DMS114 treated with DMSO at 0.1 percent for 48 hours (cell line): ENCODE measurements around the gene OVCA2.
A peak's percentile ranks its signal among the peaks of the same experiment; 100 is the strongest.
"Not testable (repeated sequence)": the region's sequence is repeated elsewhere in the genome, so short reads cannot be mapped to it uniquely, and the experiment has no call there.

Experiments
- DNase-seq: peaks from one replicate; lab custom pipeline; 2025; ENCODE audit not compliant: unreplicated experiment; lab: John Stamatoyannopoulos, UW

Gene OVCA2

DNA sequence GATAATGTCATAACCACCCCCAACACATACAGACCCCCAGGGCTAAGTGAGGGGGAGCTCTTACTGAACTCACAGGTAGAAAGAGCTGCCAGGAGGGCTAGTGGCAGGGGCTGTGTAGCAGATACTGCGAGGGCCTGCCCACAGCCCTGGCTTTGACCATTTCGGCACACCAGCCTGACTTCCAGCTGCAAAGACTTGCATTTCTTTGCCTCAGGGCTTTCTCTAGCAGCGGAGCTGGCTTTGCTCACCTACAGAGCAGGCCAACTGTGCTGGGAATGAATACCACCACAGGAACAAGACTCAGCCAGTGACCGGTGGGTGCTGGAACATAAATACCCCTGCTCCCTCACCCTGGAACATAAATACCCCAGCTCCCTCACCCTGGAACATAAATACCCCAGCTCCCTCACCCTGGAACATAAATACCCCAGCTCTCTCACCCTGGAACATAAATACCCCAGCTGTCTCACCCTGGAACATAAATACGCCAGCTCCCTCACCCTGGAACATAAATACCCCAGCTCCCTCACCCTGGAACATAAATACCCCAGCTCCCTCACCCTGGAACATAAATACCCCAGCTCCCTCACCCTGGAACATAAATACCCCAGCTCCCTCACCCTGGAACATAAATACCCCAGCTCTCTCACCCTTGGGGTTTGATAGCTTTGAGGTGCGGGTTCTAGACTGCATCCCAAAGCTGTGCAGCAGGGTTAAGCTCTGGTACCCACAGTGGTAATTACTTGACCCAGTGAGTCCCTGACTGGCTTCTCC is 28.4 kb upstream of the OVCA2 start:
- not testable (repeated sequence) for DNase-seq

DNA sequence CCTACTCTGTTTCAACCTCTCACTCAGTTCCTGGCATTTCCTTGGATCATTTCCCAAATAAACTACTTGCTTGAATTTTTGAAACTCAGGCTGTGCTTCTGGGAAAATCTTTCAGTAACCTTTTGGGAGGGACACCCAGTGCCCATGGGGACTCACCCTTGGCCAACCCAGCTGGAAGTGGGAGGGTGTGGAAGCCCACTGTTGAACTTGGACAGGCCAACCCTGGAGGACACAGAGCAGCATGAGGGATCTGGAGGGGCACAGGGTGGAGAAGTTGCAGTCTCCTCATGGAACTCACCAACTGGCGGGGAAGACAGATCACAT is 27.9 kb upstream of the OVCA2 start:
- DNase-seq: no peak

DNA sequence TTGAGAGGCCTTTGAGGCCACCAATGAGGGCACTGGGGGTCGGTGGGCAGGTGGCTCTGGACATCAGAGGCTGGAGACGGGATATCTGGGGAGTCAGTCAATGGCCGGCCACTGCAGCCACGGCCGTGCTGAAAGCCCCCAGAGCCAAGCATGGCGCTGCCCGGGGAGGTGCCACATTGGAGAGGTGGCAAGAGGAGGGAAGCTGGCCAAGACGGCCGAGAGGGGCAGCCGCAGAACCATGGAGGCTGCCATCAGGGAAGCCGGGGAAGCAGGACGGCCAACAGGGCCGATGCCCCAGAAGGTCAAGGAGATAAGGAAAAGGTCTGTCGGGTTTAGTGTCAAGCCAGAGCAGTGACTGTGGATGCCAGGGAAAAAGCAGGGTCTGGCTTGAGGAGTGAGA is 26.5 kb upstream of the OVCA2 start:
- no peak for DNase-seq

DNA sequence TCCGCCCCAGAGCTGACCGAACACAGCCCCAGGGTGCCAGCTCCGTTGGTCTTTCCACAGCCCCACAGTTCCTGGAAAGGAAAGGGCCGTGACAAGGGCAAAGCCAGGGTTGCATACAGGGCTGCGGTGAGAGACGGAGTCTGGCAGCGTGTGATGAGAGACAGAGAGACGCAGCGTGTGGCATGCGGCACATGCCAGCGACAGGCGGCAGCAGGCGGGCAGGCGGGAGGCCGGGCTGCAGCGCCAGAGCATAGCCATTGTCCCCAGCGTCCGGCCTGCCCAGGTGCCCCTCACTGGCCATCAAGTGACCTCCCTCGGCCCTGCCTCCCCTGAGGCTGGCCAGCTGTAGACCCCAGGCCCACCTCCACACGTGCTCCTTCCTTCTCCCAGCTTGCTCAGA is 25.3 kb upstream of the OVCA2 start:
- DNase-seq: no peak

DNA sequence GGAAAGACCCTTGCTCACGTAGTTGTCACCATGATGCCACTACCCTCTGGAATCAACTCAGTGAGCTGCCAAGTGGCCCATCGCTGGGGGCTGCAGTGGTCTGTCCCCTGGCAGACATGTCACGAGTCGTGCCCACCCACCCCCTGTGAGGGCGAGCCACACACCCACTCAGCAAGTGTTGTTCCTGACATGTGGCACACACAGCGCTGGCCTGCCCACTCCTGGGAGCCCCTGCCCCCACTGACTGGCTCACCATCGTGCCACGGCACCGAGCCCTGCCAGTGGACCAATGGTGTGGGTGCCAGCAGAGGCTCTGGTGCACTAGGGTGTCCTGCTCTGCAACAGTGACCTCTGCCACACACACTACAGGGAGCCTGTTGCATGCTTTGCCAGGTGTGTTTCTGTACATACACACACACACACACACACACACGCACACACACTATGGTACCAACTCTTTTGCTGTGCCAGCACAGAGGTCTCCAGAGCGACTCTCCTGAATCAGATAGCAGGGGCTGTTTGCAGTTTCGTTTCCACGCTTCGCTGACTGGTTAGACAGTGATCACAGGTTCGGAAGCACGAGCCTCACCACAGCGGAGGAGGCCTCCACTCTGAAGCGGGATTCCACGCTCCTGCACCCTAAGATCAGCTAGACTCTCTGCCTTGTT is 24.4 kb upstream of the OVCA2 start:
- no peak for DNase-seq

DNA sequence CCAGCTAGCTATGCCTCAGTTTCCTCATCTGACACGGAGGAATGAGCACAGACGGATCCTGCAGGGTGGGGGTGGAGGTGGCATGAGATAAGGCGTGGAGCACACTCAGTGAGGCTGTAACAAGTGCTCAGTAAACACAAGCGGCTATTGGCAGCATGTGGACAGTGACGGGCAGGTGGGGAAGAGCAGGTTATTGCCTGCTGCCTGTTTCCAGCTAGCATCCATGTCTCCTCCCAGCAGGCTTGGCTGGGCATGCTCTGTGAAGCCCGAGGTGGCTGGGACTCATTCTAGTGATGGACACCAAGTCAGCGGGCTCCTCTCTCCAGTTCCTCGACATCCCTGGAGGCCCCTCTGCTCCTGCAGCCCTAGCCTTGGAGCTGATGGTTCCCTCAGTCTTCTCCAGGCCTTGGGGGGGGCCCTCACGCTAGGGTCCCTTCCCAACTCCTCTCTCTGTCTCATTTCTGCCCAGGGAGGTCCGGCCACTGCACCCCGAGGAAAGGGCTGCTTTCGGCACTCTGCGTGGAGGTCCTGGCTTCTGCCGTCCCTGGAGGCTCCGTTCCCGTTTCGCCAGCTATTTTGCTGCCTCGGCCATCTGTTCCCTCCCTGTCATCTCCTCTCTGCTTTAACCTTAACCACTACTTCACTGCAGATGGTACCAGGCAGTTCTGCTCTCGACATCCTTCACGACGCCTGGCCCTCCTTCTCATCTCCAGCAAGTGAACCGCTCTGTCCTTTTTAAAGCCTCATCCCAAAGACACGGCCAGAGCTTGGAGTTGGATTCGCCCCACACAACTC is 22.9 kb upstream of the OVCA2 start:
- DNase-seq: no peak

- DNase-seq: no peak
Observed at GRCh38 chr17:2019723-2020122, 22.1 kb upstream of the OVCA2 start.

DNA sequence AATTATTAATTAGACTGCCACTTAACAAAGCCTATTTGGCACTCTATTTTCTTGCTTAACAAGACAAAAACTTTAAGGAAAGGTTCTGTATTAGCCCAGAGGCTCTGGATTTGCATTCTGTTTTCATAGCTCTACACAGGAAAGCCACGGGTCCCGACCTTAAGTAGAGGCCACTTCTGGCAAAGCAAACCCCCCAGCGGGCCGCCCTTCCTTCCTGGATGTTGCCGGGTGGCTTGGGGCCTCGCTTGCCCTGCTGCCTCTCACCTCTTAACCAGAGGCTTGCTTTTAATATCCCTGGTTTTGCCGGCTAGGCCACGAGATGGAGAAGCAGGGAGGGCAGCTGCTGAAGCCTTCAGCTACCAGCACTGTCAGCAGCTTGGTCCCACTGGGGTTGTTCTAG is 21.1 kb upstream of the OVCA2 start:
- no peak for DNase-seq

DNA sequence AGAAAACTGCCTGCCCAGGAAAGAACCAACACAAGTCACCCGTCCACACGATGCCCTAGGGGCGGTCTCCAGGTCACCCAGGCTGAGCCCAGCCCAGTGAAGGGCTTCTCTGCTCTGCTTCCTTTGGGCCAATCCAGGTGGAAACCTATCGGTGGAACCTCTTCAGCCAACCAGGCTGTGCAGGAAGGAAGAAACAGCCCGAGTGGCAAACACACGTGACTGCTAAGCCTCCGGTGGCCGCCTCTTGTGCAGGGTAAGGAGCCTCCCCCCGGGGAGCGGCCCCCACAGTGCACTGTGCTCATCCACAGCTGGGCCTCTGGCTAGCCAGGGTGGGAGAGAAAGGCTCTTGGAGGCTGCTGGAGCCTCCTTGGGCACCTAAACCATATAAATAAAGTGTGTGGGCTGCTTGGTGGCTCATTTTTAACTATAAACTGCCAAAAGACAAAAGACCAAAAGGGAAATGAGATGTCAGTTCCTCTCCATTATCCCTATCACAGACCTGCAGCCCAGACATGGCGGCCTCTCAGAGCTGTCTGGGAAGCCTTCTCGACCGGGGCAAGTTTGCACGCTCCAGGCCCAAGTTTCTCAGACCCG is 19.1 kb upstream of the OVCA2 start:
- DNase-seq: no peak

- no peak for DNase-seq
Observed at GRCh38 chr17:2023256-2023655, 18.6 kb upstream of the OVCA2 start.

GRCh38 chr17:2023692-2024571 is 17.9 kb upstream of the OVCA2 start:
- DNase-seq: no peak

DNA sequence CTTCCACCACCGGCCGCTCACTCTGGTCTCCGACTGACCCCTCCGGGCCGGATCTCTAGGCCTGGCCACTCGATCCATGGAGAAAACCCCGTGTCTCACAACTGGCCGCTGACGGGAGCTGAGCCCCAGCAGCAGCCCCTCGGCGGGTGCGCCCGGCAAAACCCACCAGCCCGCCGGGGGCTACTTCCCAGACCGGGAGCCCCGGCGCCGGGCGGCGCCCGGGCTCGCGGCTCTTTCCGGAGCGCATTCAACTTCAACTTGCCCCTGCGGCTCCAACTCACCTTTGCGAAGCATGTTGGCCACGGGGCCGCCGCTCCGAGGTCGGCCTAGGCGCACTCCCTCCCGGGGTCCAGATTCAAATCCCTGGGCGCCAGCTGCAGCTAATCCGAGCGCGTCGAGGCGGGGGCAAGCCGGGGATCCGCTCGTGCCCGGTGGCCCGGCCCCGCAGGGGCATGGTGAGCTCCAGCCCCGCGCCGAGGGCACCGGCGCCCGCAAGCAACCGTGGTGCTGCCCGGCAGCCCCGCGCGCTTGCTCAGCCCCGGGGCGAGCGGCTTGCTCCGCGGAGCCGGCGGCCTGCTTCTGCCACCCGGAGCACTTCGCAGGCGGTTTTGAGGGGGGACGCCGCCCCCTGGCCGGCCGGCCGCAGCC is 17.1 kb upstream of the OVCA2 start:
- no peak for DNase-seq

DNA sequence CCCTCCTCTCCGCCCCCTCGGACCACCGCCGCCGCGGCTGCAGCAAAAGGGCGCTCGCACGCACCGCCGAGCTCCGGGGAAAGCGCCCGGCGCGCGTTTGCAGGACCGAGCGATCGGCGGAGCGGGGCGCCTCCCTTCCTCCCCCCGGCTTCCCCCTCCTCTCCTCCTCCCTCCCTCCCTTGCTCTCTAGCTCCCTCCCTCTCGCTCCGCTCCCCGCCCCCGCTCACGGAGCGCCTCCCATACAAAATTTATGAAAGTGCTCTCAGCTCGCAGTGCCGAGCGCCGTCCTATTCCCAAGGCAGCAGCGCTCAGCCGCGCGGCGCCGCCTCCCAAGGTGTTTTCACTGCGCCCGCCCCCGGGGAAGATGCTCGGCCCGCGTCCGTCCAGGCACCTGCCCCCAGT is 16.6 kb upstream of the OVCA2 start, which contains the start of gene RTN4RL1:
Gene RTN4RL1, minus strand, starts transcription at position 115 of the 402 bp plus-strand sequence. CDS start 469 bp downstream, outside the sequence.
- peak; percentile 66 for DNase-seq

GRCh38 chr17:2025622-2026309 is 16.1 kb upstream of the OVCA2 start:
- peak; percentile 68 for DNase-seq

DNA sequence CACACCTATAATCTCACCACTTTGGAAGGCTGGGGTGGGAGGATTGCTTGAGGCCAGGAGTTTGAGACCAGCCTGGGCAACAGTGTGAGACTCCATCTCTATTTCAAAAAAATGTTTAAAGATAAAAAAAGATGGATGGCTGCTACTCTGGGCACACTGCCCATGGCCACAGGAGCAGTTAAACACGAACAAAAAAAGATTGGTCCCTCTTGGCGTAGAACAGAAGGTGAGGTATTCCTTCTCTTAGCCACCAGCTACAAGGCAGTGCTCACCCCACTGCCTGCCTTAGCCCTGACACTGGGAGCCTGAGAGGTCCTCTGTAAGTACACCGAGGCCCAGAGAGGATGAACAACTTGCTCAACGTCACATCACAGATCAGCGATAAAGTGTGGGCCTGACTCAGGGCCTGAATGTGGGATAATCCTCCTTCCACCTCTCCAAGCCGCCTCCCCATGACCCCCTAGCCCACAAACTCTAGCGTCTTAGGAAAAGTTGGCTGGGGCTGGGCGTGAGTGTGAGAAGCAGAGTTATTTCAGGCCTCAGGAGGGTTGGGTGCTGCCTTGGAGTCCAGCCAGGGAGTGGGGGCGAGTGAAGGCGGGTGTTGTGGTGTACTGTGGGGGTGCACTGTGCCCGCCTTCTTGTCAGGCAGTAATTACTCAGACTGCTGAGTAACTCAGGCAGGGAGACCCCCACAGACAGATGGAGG is 14.1 kb upstream of the OVCA2 start:
- DNase-seq: no peak

DNA sequence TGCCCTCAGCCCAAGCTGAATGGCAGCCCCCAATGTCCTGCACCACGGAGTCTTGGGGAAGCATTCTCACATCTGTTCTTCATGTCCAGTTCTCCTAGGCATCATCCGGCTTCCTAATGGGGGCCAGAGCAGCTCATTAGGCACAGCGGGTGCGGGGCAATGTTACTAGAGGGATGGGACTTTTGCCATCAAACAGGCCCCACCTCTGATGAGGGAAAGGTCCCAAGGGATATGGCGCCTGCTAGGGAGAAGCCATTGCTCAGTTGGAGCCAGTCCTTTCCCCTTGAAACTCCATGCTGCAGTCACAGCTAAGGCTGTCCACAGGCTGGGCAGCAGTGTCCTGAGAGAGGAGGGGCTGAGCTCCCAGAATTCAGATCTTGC is 13.6 kb upstream of the OVCA2 start:
- DNase-seq: no peak

DNA sequence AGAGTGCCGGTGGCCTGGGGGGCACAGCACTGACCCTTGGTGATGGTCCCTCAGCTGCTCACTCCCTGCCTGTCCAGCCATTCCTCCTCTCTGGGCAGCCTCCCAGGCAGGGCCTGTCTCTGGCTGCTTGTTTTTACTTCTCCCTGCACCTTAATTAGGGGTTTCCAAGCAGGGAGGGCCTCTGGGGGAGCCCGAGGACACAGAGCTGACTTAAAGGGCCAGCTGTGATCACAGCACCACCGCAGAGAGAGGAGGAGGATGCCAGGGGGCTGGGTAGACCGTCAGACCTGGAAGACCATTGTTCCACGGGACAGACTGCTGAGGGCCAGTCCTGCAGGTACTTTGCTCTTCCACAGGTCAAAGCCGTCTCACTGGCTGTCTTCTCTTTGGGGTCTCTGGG is 13.1 kb upstream of the OVCA2 start:
- DNase-seq: no peak

GRCh38 chr17:2029911-2030778 is 11.7 kb upstream of the OVCA2 start, which contains the start of gene DPH1:
Gene DPH1, plus strand, starts transcription at chr17:2030153. Its CDS starts 17 bp downstream, at chr17:2030170.
- peak; percentile 80 for DNase-seq
